ENCODE results near the gene TENM4.
A peak's percentile ranks its signal among the peaks of the same experiment; 100 is the strongest.

TENM4 gene

DNA sequence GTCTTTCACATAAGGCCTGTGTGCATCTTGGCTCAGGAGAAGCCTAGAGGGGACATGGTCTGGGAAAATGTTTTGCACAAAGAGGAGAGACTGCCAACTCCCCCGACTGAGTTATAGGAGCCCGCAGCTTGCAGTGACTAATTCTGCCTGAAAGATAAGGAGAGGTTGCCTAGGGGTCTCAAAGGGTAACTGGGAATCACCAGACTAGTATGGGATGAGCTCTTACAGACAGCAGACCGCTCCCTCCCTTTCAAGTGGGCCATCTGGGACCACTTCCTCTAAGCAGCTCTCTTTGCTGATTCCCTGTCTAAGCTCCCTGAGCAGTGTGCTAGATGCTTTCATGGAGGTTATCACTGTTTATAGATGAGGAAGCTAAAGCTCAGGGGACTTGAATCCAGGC is 105.1 kb downstream of the TENM4 start:
- CTCF ChIA-PET, result no interaction called here
- TF ChIP-seq LEF1 (IDR thresholded peaks at IDR 0.05; ENCODE audit: borderline replicate concordance), result no peak
- TF ChIP-seq L3MBTL2 (conservative IDR thresholded peaks at IDR 0.05), result no peak
- no peak for TF ChIP-seq SP1 (IDR thresholded peaks at IDR 0.05)
- TF ChIP-seq FOXA1 (IDR thresholded peaks at IDR 0.05), result no peak
- no peak for TF ChIP-seq SUZ12 (IDR thresholded peaks at IDR 0.05)
- TF ChIP-seq FOXM1 (IDR thresholded peaks at IDR 0.05; ENCODE audit: borderline replicate concordance), result no peak
- TF ChIP-seq ZNF384 (IDR thresholded peaks at IDR 0.05), result no peak
- TF ChIP-seq ELF4 (IDR thresholded peaks at IDR 0.05), result no peak
- TF ChIP-seq, protein P1, sequence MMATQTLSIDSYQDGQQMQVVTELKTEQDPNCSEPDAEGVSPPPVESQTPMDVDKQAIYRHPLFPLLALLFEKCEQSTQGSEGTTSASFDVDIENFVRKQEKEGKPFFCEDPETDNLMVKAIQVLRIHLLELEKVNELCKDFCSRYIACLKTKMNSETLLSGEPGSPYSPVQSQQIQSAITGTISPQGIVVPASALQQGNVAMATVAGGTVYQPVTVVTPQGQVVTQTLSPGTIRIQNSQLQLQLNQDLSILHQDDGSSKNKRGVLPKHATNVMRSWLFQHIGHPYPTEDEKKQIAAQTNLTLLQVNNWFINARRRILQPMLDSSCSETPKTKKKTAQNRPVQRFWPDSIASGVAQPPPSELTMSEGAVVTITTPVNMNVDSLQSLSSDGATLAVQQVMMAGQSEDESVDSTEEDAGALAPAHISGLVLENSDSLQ (IDR thresholded peaks at IDR 0.05), result no peak
- TF ChIP-seq CTBP1 (IDR thresholded peaks at IDR 0.05; ENCODE audit: borderline replicate concordance), result no peak
- no peak for TF ChIP-seq TARDBP (IDR thresholded peaks at IDR 0.05)
- no peak for TF ChIP-seq BHLHE40 (IDR thresholded peaks at IDR 0.05; ENCODE audit: borderline replicate concordance)
- no peak for TF ChIP-seq HDGF (IDR thresholded peaks at IDR 0.05; ENCODE audit: borderline replicate concordance)
- POLR2A ChIA-PET, result no interaction called here
- no peak for DNase-seq (ENCODE audit: extremely low spot score)

DNA sequence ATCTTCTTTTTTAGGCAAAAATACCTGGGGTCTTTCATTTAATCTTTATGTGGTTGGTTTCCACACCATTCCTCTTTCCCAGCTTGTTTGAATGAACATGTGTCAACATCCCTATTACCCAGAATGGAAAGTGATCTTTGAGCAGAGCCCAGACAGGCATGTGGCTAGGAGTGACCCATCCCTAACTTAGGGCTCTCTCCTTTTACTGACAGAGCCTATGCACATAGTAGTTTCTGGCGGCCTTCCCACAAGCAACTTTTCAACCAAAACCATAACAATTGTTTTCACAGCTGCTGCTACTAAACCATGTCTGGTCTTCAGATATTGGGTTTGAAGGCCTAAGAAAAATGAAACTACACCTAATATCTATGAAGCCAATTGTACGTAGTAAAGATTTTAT is 107.5 kb downstream of the TENM4 start:
- ChIA-PET POLR2A (no interaction called here), CTCF (no interaction called here)
- TF ChIP-seq NFRKB (IDR thresholded peaks at IDR 0.05) (no peak), HDGF (IDR thresholded peaks at IDR 0.05; ENCODE audit: borderline replicate concordance) (no peak), ZNF384 (IDR thresholded peaks at IDR 0.05) (no peak), CTBP1 (IDR thresholded peaks at IDR 0.05; ENCODE audit: borderline replicate concordance) (no peak), FOXM1 (IDR thresholded peaks at IDR 0.05; ENCODE audit: borderline replicate concordance) (no peak), L3MBTL2 (conservative IDR thresholded peaks at IDR 0.05) (no peak), FOXK2 (IDR thresholded peaks at IDR 0.05) (no peak), ELF4 (IDR thresholded peaks at IDR 0.05) (no peak), LEF1 (IDR thresholded peaks at IDR 0.05; ENCODE audit: borderline replicate concordance) (no peak), SP1 (IDR thresholded peaks at IDR 0.05) (no peak), TARDBP (IDR thresholded peaks at IDR 0.05) (no peak), FOXA1 (IDR thresholded peaks at IDR 0.05) (no peak)
- no peak for DNase-seq (ENCODE audit: extremely low spot score)

DNA sequence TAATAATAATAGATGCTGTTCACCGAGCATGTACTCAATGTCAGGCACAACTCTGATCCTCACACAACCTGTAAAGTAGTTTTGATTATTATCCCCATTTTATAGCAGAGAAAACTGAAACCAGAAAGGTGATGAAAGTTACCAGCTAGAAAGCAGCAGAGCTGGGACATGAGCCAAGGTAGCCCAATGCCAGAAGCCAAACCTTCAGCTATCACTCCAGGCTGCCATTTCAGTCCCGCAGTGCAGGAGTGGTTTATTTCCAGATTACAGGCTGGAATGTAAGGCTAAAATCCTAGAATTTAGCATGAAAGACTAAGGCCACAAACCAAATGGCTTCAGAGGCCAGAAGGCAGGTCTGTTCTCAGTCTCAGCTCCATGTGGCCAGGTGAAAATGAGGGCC is 108.8 kb downstream of the TENM4 start:
- ChIA-PET POLR2A (no interaction called here), CTCF (no interaction called here)
- no peak for DNase-seq (ENCODE audit: extremely low spot score)
- no peak for TF ChIP-seq CTBP1 (IDR thresholded peaks at IDR 0.05; ENCODE audit: borderline replicate concordance)
- TF ChIP-seq FOXK2 (IDR thresholded peaks at IDR 0.05), result no peak
- TF ChIP-seq HDGF (IDR thresholded peaks at IDR 0.05; ENCODE audit: borderline replicate concordance), result no peak
- TF ChIP-seq BHLHE40 (IDR thresholded peaks at IDR 0.05; ENCODE audit: borderline replicate concordance), result no peak
- TF ChIP-seq ARNT (IDR thresholded peaks at IDR 0.05), result no peak
- no peak for TF ChIP-seq TARDBP (IDR thresholded peaks at IDR 0.05)

DNA sequence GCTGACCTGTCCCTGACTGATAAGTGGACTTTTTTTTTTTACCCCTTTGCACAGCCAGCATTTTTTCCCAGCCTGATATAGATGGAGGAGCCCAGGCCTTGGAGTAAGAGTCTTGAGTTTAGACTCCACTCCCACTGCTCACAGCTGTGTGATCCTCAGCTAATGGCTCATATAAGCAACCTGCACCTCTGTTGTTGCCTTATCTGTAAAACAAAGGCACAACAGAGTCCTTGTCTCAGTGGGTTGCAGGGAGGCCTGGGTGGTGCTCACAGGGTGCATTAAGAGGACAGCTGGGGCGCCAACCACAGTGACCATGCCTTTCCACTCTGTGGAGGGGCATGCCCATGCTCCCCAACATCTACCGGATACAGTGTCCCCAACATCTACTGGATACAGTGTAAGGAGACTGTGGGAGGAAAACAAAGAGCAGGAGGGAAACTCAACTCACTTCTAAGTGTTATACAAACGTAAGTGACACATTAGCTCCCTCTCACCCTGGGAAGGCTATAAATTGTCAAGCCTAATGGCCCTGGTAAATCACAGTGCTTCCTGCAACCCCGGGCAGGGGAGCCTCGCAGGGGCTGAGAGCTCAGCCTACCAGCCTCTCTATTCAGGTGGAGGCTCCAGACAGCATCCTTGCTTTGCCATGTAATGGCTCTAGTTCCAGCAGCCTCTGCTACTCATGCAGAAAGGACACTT is 109.5 kb downstream of the TENM4 start:
- ChIA-PET POLR2A (no interaction called here), CTCF (no interaction called here)
- DNase-seq (ENCODE audit: extremely low spot score), result peak; percentile 13
- TF ChIP-seq LEF1 (IDR thresholded peaks at IDR 0.05; ENCODE audit: borderline replicate concordance) (no peak), TARDBP (IDR thresholded peaks at IDR 0.05) (no peak), FOXA1 (IDR thresholded peaks at IDR 0.05) (no peak), ELF4 (IDR thresholded peaks at IDR 0.05) (no peak)

DNA sequence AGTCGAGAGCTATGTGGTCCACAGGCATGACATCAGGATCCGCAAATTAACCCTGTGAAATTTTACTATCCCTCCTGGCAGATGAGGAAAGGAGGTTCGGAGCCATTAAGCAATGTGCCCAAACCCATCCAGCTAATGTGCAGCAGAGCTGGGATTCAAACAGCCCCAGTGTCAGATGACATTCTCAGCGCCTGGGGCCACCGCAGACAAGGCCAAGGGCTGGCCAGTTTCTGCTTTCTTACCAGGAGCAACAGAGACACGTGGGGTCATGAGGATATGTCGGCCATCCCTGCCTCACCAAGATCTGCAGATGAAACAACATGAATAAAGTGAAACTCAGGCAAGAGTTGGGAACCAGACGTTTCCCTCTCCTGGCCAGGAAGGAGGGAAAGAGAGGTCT is 110.2 kb downstream of the TENM4 start:
- ChIA-PET POLR2A (no interaction called here), CTCF (no interaction called here)

DNA sequence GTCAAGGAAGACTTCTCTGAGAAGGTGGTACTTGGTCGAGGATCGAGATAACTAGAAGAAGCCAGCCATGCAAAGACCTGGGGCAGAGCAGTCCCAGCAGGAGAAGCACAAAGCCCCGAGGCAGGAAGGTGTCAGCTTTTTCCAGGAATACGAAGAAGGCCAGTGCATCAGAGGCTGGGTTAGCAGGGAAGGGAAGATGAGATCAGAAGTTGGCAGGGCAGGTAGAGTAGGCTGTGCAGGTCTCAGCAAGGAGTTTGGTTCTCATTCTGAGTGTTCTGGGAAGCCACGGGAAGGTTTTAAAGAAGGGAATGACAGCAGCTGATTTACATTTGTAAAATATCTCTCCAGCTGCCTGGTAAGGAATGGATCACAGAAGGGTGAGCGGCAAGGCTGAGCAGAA is 111.3 kb downstream of the TENM4 start:
- ChIA-PET CTCF (no interaction called here), POLR2A (no interaction called here)
- DNase-seq (ENCODE audit: extremely low spot score), result no peak
- TF ChIP-seq CTBP1 (IDR thresholded peaks at IDR 0.05; ENCODE audit: borderline replicate concordance) (no peak), ARNT (IDR thresholded peaks at IDR 0.05) (no peak), SP1 (IDR thresholded peaks at IDR 0.05) (no peak), LEF1 (IDR thresholded peaks at IDR 0.05; ENCODE audit: borderline replicate concordance) (no peak), ELF4 (IDR thresholded peaks at IDR 0.05) (no peak), TARDBP (IDR thresholded peaks at IDR 0.05) (no peak), HDGF (IDR thresholded peaks at IDR 0.05; ENCODE audit: borderline replicate concordance) (no peak)
- TF ChIP-seq, protein P1 (IDR thresholded peaks at IDR 0.05), result no peak

More for the DNA sequence above, 110.2 kb downstream of the TENM4 start:
- no peak for DNase-seq (ENCODE audit: extremely low spot score)
- TF ChIP-seq NFRKB (IDR thresholded peaks at IDR 0.05) (no peak), CTBP1 (IDR thresholded peaks at IDR 0.05; ENCODE audit: borderline replicate concordance) (no peak), SUZ12 (IDR thresholded peaks at IDR 0.05) (no peak), ELF4 (IDR thresholded peaks at IDR 0.05) (no peak), LEF1 (IDR thresholded peaks at IDR 0.05; ENCODE audit: borderline replicate concordance) (no peak), ARNT (IDR thresholded peaks at IDR 0.05) (no peak), L3MBTL2 (conservative IDR thresholded peaks at IDR 0.05) (no peak), SP1 (IDR thresholded peaks at IDR 0.05) (no peak), FOXK2 (IDR thresholded peaks at IDR 0.05) (no peak), FOXA1 (IDR thresholded peaks at IDR 0.05) (no peak), FOXM1 (IDR thresholded peaks at IDR 0.05; ENCODE audit: borderline replicate concordance) (no peak), HDGF (IDR thresholded peaks at IDR 0.05; ENCODE audit: borderline replicate concordance) (no peak), ZNF384 (IDR thresholded peaks at IDR 0.05) (no peak)
- TF ChIP-seq, protein P1 (IDR thresholded peaks at IDR 0.05), result no peak

All from HEK293T (cell line).